SK-N-SH (cell line): ENCODE data around the gene MAEA.

Experiments
- CHD2 ChIP-seq: fragments of 150-350 bp; IDR thresholded peaks from 2 replicates; pipeline ENCODE4 v1.6.1; 2018; ENCODE audit warnings: low read length; ENCODE audit not compliant: partially characterized antibody
- EP300 ChIP-seq, 2 experiments: IDR thresholded peaks; 2 replicates each; pipeline versions ENCODE4 v1.4.0 to v1.6.1; 2012; ENCODE audit warnings: borderline replicate concordance in 1 of 2, low read depth in 1 of 2, low read length in 1 of 2
- EZH2phosphoT487 ChIP-seq: fragments of 200-600 bp; sonication (generic); IDR thresholded peaks from 2 replicates; pipeline ENCODE4 v1.6.1; 2017; ENCODE audit warnings: low read depth, mixed run types, mild to moderate bottlenecking, antibody characterized with exemption, moderate library complexity, borderline replicate concordance
- POLR2AphosphoS5 ChIP-seq: IDR thresholded peaks from 2 replicates; pipeline ENCODE4 v1.6.1; 2012; ENCODE audit warnings: low read depth, low read length
- RAD21 ChIP-seq: IDR thresholded peaks from 2 replicates; pipeline ENCODE4 v1.6.1; 2012; ENCODE audit warnings: mild to moderate bottlenecking, low read length
- RCOR1 ChIP-seq: fragments of 150-350 bp; IDR thresholded peaks from 2 replicates; pipeline ENCODE4 v1.6.1; 2017; ENCODE audit warnings: antibody characterized with exemption, low read length
- SMC3 ChIP-seq: IDR thresholded peaks from 2 replicates; pipeline ENCODE4 v1.6.1; 2012; ENCODE audit warnings: low read depth, low read length, improper control_type of control experiment
- YY1 ChIP-seq: IDR thresholded peaks from 2 replicates; pipeline ENCODE4 v1.4.0; 2012; ENCODE audit warnings: low read depth, mild to moderate bottlenecking
- TF ChIP-seq, protein P1 (sequence below): fragments of 200-600 bp; sonication (generic); IDR thresholded peaks from 2 replicates; pipeline ENCODE4 v1.6.1; 2017; ENCODE audit warnings: antibody characterized with exemption, mild to moderate bottlenecking, moderate library complexity
- TF ChIP-seq, protein P2 (sequence below): IDR thresholded peaks from 2 replicates; pipeline ENCODE4 v1.4.0; 2012; ENCODE audit warnings: low read depth
- TF ChIP-seq, protein P3 (sequence below): IDR thresholded peaks from 2 replicates; pipeline ENCODE4 v1.4.0; 2012; ENCODE audit warnings: low read depth, borderline replicate concordance

DNA sequence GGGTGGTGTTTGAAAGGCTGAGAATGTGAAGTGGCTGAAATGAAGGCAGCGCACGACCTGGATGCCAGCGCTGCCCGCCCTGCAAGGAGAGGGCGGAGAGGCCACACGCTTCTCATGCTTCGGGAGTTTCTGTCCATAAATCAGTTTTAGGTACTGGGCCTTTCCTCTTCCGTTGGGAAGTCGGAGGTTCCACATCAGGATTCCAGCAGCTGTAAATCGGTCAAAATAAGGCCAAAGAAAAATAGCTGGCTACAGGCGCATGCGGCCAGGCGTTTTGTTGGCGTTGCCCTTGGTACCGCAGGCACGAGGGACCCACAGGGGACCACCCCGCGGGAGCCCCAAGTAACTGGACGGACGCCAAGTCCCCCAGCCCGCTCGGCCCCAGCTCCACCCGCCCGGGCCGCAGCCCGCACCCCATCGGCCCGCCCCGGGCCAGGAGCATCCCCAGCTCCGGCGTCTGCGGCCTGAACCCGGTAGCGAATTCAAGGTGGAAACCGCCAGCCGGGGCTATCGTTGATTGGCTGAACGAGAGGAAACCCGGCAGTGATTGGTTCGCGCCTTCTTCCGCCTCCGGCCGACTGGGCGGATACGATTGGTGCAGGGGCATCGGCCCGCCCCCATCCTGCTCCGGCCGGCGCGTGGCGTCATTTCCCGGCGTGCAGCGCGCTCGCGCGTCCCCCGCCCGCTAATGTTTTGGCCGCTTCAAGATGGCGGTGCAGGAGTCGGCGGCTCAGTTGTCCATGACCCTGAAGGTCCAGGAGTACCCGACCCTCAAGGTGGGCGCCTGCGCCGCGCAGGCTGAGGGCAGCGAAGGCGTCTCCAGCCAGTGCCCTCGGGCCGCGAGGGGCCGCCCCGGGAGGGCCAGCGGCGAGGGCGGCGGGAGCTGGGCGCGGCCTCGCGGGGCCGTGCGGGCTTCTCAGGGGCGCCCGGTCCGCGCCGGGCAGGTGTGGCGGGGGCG lies at the start of gene MAEA:
- TF ChIP-seq EP300 (IDR thresholded peaks at IDR 0.05; ENCODE audit: borderline replicate concordance in 1 of 2, low read depth in 1 of 2, low read length in 1 of 2), result no peak
- peak; percentile 92 for TF ChIP-seq YY1
- TF ChIP-seq, protein P1, sequence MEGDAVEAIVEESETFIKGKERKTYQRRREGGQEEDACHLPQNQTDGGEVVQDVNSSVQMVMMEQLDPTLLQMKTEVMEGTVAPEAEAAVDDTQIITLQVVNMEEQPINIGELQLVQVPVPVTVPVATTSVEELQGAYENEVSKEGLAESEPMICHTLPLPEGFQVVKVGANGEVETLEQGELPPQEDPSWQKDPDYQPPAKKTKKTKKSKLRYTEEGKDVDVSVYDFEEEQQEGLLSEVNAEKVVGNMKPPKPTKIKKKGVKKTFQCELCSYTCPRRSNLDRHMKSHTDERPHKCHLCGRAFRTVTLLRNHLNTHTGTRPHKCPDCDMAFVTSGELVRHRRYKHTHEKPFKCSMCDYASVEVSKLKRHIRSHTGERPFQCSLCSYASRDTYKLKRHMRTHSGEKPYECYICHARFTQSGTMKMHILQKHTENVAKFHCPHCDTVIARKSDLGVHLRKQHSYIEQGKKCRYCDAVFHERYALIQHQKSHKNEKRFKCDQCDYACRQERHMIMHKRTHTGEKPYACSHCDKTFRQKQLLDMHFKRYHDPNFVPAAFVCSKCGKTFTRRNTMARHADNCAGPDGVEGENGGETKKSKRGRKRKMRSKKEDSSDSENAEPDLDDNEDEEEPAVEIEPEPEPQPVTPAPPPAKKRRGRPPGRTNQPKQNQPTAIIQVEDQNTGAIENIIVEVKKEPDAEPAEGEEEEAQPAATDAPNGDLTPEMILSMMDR, result no peak
- no peak for TF ChIP-seq SMC3
- no peak for TF ChIP-seq RAD21
- no peak for TF ChIP-seq EZH2phosphoT487
- TF ChIP-seq, protein P2, sequence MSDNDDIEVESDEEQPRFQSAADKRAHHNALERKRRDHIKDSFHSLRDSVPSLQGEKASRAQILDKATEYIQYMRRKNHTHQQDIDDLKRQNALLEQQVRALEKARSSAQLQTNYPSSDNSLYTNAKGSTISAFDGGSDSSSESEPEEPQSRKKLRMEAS, result peak; percentile 49; the same call in 1 of the 2 replicates
- peak; percentile 81 for TF ChIP-seq POLR2AphosphoS5
- no peak for TF ChIP-seq RCOR1
- TF ChIP-seq CHD2, result peak; percentile 90
- TF ChIP-seq, protein P3, sequence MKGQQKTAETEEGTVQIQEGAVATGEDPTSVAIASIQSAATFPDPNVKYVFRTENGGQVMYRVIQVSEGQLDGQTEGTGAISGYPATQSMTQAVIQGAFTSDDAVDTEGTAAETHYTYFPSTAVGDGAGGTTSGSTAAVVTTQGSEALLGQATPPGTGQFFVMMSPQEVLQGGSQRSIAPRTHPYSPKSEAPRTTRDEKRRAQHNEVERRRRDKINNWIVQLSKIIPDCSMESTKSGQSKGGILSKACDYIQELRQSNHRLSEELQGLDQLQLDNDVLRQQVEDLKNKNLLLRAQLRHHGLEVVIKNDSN, result 0 out of 2 replicates have a peak, but pooled peaks have one; percentile 4
